HG03196 (cell line): ENCODE results near the gene ST6GALNAC6.

ENCODE experiments used
- ATAC-seq: cut with Tn5 transposase; IDR thresholded peaks from one replicate; pipeline ENCODE4 v1.9.1; 2021; ENCODE audit not compliant: unreplicated experiment

ST6GALNAC6 gene, protein sequence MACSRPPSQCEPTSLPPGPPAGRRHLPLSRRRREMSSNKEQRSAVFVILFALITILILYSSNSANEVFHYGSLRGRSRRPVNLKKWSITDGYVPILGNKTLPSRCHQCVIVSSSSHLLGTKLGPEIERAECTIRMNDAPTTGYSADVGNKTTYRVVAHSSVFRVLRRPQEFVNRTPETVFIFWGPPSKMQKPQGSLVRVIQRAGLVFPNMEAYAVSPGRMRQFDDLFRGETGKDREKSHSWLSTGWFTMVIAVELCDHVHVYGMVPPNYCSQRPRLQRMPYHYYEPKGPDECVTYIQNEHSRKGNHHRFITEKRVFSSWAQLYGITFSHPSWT

DNA sequence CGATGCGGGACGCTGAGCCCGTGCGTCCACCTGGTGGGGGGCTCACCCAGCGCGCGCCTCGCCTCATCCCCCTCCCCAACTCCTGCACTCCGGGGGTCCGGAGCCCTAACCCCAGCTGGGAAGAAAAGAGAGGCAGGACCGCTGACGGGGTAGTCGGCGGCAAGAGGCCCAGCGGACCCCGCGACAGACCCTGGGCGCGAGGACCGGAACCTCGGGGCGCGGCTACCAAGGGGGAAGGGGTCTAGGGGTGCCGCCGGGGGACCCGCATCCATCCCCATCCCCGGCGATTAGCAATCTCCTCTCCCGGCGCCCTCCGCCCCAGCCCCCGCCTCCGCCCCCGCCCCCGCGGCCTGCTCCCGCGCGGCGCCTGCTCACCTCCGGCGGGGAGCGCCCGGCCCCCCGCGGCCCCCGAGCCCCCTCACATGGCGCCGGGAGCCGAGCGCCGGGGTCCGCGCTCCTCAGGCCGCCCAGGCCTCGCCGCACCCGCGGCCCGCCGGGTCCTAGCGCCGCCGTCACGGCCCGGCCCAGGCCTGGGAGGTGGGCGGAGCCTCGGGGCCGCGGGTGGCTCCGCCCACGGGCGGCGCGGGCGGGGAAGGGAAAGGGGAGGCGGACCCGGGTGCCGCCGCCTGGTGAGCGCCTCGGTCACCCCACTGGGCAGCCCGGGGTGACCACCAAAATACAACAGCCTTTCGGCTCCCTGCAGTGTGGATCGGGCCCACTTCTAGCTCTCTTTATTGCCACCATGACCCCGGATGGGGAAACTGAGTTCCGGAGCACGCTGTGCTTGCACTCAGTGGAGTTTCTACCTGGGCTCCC, at the start of gene ST6GALNAC6:
TSS of gene ST6GALNAC6 (minus strand) at position 476 of the 816 bp plus-strand sequence. CDS start 1,622 bp downstream, outside the sequence.
- peak; percentile 43 for ATAC-seq

DNA sequence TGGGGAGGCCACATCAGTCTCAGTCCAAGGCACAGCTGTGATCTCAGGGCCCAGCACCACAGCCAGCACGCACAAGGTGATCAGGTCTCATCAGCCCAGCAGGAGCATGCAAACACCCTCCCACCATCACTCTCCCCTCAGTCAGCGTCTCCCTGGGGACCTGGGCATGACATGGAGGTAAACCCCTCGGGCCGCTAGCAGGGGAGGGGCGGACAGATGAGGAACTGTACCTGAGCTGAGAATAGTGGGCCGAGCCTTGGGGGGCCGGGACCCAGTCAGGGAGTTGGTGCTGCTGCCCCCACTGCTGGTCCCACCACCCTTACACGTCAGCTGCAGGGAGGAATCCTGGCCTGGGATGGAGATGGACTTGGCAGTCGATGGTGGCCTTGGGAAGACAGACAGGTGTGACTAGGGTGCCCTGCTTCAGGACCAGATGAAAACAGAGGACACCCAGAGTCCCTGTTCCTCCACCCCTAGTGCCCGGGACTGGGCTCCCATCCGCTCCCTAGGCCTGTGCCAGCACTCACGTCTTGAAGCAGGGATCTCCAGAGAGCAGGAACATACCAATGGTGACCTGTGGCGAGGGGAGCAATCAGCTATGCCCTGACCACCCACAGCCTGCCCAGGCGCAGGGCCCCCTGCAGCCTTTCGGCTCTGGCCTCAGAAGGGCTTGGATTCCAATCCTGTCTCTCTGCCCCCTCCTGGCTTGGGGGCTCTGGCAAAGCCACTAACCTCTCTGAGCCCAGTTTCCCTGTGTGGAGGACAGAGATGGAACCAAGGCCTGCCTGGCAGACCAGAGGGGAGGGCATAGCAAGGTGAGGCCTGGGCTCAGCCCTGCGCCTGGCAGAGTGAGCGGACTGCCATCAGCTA, 48.7 kb upstream of the ST6GALNAC6 start:
- no peak for ATAC-seq

DNA sequence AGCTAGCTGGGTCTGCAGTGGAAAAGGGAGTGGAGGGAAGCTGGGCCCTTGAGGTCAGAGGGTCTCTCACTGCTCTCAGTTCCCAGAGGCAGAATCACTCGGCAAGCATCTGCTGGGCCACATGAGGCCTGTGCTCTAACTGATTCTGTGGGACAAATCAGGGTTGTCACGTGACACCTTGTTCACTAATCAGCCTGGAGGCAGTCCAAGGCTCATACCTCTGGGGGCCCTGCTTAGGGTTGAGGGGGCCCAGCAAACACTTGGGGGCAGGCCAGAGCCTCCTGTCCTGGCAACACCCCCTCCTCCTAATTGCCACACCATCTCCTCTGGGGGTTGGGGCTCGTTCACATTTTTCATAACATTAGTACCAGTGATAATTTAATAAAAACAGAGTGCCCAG, 47.3 kb upstream of the ST6GALNAC6 start:
- ATAC-seq: no peak

DNA sequence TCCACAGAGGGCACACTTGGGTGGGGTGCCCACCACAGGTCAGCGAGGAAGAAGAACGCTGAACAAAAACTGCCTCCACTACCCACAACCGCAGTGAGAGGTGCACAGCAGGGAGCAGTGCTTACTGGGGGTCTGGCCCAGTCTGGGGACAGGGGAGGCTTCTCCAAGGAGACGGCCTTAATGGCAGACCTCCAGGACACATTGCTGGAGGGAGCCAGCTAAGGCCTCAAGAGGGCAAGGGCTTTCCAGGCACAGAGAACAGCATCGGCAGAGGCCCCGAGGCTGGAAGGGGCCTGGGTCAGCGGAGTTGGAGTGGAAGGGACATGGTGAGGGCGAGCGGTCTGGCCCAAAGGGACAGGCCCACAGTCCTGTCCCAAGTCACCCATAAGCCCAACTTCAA, 46.5 kb upstream of the ST6GALNAC6 start:
- ATAC-seq: no peak

DNA sequence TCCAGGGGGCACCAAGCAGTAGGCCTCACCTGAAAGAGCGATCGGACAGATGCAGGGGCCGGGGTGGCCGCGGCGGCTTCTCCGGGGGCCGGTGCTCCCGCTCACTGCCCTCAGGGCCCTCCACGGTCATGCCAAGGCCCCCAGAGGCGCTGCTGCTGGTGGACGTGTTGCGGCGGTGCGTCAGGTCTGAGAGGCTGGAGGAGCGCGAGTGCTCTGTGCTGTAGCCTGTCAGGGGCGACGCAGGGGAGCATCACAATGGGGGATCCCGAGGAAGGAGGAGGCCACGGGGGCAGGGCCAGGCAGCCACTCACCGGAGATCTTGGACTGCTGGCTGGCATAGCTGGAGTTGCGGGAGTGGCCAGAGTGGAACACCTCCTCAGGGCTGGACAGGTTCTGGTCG, 45.9 kb upstream of the ST6GALNAC6 start:
- no peak for ATAC-seq

DNA sequence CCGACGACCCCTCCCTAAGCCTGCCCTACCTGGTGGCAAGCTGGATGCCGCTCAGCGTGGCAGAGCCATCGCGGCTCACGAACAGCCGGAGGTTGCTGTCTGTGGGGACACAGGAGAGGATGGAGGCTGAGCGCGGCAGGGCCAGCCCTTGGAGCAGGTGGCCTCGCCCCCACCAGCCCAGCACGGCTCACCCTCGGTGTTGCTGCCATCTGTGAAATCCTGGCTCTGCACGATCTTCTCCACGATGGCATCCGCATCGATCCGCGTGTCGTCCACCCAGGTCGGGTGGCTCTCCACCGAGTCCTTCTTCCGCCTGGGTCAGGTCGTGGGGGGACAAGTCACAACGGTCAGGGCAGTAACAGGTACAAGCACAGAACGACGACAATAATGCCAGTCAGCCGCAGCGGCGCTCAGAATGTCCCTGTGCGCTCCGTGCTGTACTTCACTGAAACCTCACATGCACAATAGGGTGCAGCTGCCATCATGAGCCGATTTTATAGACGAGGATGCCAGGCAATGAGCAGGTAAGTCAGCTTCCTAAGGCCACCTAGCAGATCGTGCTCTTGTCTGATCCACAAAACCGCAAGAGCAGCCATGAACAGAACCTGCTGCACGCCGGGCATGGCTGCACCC, 45.3 kb upstream of the ST6GALNAC6 start:
- no peak for ATAC-seq

DNA sequence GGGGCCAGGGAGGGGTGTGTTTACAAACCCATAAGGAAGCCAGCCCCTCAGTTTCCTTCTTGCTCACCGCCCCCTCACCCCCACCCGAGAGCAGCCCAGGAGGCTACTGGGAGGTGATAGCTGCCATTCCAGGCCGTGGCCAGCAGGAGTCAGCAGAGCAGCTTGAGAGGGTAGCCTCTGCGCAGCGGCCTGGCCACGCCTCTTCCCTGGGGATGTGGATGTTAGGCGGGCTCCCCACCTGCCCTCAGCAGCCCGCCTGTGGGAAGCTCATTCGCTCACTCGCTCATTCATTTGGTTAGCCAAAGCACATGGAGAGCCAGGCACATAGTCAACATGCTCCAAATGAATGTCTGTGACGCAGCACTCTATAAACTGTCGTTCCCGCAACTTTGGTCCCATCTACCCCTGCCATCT, 44.3 kb upstream of the ST6GALNAC6 start:
- ATAC-seq: no peak

DNA sequence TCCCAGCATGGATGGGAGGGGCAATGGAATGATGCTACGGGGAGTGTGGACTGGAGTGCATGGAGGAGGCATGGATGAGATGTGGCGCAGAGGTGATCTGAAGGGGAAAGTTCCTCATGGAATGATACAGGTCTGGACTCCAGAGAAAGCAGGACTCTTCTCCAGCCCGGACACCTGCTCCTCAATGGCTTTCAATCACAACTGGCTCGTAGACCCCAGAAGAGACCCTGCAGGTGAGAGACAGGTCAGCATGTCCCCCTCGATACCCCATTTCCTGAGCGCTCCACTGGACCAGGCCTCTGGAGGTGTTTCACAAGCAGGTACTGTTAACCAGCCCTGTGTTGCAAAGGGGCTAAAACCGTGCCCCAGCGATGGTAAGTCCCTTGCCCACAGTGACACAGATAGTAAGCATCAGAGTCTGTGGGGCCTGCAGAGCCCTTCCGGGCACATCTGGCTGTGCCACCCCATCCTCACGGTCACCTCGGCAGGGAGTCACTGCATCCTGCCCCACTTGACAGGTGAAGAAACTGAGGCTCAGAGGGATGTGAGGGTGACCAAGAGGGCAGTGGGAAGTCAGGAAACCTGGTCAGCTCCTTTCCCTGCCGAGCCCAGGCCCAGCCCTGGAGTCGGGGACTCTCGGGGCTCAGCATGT, 43.7 kb upstream of the ST6GALNAC6 start:
- ATAC-seq: no peak

DNA sequence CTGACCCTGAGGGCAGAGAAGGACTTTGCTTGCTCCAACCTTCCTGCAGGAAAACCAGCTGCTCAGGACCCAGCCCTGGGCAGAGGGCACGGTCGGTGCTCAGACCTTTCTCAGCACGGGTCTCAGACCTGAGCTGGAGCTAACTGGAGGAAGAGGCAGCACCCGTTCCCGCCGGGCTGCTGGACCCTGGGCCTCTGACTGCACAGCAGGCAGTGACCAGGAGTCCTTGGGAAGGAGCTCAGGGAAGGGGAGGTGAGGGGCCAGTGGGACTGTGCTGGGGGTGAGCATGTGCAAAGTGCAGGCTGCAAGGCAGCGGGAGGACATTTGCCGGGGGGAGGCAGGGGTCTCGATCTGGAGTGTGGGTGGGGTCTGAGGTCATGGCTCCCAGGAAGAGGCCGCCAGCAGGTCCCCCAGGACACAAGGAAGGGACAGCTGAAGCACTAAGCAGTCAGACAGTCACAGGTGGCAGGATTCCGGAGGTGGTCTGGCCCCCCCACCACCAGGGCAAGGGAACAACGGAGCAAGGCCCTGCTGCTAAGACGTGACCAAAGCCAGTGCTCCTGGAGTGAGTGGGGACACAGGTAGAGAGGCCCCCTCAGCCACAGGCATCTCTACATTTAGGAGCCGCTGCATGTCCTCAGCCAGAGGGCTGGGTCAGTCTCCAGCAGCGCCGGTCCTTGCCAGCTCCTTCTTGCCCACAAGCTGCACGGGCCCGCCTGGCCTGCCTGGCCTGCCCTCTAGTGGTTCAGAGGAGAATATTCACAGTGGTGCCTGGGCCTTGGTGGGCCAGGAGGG, 43.0 kb upstream of the ST6GALNAC6 start:
- ATAC-seq: no peak

DNA sequence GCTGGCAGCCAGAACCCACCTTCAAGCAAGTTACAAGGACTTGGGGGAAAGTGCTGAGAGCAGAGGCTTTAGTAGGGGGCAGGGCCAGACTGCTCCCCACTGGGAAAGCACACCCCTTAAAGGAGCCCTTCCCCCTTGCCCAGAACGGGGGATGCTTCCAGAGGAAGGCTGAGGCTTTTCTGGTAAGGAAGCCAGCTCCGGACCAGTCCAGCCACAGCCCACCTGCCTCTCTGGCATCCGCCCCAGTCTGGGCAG, 42.5 kb upstream of the ST6GALNAC6 start:
- no peak for ATAC-seq

DNA sequence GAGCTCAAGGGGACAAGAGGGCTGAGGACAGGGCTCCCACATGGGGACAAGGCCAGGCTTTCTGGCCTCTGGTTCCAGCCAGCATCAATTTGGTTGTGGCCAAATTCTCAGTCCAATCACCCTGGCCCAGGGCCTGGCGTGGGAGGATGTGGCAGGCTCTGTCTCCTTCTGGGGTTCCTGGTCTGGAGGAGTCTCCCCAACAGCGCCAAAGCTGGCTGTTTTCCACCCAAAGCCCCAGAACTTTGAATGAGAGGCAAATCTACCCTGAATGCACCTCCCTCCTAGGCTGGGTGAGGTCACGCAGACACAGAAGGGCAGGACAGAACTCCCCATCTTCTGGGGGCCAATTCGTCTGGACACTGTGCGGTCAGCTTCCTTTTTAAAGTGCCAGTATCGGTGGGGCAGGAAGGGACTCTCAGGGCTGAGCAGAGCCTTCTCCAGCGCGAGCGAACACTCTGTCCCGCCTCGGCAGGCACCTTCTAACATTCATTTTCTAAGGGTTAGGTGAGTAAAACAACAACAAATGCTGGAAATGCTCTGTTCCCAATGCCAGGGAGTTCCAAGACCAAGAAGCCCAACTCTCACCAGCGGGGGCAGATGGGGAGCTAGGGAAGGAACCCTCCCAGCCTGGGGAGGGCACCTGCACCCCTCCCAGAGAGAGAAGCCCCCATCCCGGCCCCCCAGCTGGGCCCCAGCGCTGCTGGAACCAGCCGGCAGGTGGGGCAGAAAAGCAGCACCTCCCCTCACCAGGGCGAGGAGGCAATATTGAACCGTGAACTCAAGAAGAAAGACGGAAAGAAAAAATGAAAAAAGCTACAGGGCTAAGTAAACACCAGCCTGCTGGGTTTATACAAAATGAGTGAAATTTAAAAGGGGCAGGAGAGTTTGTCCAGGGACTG, 41.9 kb upstream of the ST6GALNAC6 start:
- no peak for ATAC-seq

DNA sequence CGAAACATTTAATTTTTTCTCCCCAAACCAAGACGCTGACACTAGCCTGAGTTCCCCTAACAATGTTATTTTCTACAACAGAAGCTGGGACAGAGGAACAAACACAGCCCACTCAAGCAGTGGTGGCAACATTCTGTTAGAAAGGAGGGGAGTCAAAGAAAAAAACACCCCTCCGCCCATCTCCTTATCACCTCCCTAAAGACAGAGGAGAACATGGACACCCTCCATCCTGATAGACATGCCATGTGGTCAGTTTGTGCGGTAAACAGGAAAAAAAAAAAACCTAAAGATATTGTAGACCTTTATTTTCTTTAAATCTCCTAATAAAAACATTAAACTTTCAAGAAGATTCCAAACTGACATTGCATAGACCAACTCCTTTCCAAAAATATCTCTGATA, 41.2 kb upstream of the ST6GALNAC6 start:
- ATAC-seq: no peak

DNA sequence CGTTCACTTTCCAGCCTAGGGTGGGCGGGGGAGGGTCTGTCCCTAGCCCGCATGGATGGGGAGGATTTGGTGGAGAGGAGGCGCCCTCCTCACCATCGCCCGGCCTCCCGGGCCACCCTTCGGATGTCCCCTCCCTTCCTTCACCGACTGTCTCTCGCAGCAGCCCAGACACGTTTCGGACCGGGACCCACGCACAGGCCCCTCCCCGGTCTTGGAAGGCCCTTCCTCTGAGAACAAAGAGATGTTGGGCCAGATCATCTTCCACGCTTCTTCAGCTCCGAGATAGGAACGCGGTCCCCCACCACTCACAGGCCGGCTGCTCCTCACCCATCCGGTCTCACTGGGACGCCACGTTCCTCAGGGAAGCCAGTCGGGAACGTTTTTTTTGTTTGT, 38.9 kb upstream of the ST6GALNAC6 start:
- no peak for ATAC-seq

DNA sequence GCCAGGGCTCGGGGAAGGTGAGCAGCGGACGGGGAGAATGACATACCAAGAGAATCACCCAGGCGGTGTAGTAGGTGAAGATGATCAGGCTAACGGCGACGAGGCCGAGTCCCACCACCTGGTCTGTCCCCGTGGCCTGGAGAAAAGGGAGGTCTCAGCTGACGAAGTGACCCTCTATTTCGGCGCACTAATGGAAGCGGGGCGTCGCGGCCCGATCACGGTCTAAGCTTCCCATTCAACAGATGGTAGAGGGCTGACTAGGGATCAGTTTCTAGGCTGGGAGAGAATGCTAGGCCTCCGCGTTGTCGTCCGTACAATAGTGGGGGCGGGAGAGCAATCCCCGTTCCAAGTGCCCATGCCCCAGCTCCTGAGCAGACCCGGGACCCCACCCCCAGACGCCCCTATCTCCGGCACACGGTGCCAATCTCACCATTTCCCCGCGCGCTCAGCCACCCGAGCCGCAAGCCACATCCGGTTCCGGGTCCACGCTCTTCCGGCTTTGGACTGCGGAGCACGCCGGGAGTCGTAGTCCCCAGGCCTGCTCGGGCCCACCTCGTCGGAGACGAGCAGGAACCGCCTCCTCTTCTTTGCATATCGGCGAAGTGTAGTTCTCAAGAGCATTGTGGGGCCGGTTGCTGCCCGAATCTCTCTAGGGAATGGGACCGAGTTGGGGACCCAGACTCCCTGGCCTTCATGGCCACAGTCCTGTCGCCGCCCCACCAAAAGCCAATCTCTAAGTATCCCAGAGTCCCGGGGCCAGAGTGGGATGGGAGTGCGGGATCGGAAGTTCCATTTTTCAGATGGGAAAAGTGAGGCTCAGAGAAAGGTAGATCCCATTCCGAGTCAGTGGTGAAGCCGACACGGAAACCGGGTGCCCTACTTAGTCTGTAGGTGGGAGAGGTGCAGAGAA, 38.2 kb upstream of the ST6GALNAC6 start, which contains the start of gene DPM2:
TSS of gene DPM2 (minus strand) at position 467 of the 910 bp plus-strand sequence. CDS start at position 433, 34 bp downstream.
- ATAC-seq: peak; percentile 84

DNA sequence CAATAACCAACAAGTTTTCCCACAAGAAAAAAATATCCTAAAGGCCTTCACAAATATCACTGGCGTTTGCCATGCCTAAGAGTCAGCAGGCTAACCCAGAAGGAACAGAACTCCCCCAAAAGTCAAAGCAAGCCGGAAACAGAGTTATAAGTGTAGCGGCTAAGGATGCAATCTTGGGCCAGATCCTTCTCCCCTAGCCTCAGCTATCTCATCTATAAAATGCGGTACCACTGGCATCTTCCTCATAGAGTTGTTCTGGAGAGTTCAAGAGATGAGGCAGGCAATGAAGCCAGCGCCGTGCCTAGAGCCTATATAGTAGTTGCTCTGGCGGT, 37.6 kb upstream of the ST6GALNAC6 start:
- ATAC-seq: no peak

DNA sequence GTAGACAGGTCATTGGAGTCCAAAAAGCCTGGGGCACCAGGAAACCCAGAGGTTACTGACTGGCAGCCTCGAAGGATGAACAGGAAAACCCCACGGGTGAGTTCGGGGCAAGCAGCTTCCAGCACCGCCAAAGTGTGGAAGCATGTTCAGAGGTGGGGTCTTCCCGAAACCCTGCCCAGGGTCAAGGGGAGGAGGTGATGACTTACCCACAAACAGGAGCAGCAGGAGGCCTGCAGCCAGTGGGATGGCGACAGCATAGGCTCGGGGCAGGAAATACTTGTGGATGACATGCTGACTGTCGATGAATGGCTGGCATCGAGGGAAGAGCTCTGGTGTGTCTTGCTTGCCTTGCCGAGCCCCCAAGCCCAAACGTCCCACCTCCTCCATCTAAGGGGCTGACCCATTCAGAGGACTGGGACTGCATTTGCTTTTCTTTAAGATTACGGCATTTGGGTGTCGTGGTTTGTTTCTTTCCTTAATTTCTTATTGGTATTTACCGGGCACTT, 37.0 kb upstream of the ST6GALNAC6 start:
- no peak for ATAC-seq

DNA sequence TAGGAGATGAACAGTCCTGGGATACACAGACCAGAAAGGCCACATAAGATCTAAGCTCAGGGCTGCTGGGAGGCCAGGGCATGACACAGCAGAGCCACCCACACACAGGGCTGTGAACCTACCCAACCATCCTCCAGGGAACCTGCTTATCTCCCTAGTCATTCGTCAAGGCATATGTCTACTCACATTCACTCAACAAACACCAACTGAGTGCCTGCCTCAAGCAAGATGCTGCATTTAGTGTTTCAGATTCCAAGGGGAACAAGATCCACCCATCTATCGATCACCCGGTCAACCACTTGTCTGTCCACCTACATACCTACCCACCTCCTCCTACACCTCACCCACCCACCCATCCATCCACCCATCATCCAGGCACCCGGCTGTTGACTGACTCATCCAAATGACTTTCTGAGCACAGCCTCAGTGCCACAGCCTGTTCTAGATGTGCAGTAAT, 36.4 kb upstream of the ST6GALNAC6 start:
- no peak for ATAC-seq
